Measurements from ENCODE around the gene PRKN.

Gene PRKN

GRCh38 chr6:161837854-161838253 is 889.7 kb downstream of the PRKN start:
- no peak for DNase-seq (ENCODE audit: extremely low read depth, low read depth)

GRCh38 chr6:161837449-161837735 is 890.2 kb downstream of the PRKN start:
- DNase-seq (ENCODE audit: extremely low read depth, low read depth), result no peak
- no peak for TF ChIP-seq CTCF (IDR thresholded peaks at IDR 0.05; ENCODE audit: low read depth, low read length)

More at GRCh38 chr6:161837854-161838253, 889.7 kb downstream of the PRKN start:
- TF ChIP-seq CTCF (IDR thresholded peaks at IDR 0.05; ENCODE audit: low read depth, low read length), result no peak

GRCh38 chr6:161836643-161837448 is 890.7 kb downstream of the PRKN start:
- no peak for DNase-seq (ENCODE audit: extremely low read depth, low read depth)

GRCh38 chr6:161835500-161836215 is 891.9 kb downstream of the PRKN start:
- peak; percentile 19 for TF ChIP-seq CTCF (IDR thresholded peaks at IDR 0.05; ENCODE audit: low read depth, low read length)

More at GRCh38 chr6:161836643-161837448, 890.7 kb downstream of the PRKN start:
- TF ChIP-seq CTCF (IDR thresholded peaks at IDR 0.05; ENCODE audit: low read depth, low read length), result peak; percentile 61

GRCh38 chr6:161834426-161834825 is 893.1 kb downstream of the PRKN start:
- DNase-seq (ENCODE audit: extremely low read depth, low read depth), result no peak
- TF ChIP-seq CTCF (IDR thresholded peaks at IDR 0.05; ENCODE audit: low read depth, low read length), result no peak

More at GRCh38 chr6:161835500-161836215, 891.9 kb downstream of the PRKN start:
- DNase-seq (ENCODE audit: extremely low read depth, low read depth), result no peak

GRCh38 chr6:161833099-161833860 is 894.3 kb downstream of the PRKN start:
- no peak for TF ChIP-seq CTCF (IDR thresholded peaks at IDR 0.05; ENCODE audit: low read depth, low read length)
- no peak for DNase-seq (ENCODE audit: extremely low read depth, low read depth)

Data from AG09319 (cell line).